ENCODE results near the gene GOLGB1.

DNA sequence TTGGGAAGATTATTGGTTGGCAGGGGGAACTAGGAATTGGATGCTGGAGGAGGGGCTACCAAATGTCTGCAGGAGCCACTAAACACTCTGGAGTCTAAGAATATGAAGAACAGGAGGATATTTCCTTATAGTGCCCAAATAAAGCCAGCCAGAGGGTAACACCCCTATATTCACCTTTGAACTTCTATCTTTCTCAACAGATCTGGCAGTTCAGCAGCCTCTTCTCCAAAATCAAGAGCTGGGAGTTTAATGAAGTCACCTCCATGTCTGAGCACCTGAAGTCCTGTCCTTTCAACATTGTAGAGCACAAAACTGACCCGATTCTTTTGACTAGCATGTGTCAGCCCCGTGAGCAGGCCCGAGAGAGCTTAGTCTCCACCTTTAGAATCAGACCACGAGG is 123.0 kb downstream of the GOLGB1 start:
- TF ChIP-seq, protein P1, sequence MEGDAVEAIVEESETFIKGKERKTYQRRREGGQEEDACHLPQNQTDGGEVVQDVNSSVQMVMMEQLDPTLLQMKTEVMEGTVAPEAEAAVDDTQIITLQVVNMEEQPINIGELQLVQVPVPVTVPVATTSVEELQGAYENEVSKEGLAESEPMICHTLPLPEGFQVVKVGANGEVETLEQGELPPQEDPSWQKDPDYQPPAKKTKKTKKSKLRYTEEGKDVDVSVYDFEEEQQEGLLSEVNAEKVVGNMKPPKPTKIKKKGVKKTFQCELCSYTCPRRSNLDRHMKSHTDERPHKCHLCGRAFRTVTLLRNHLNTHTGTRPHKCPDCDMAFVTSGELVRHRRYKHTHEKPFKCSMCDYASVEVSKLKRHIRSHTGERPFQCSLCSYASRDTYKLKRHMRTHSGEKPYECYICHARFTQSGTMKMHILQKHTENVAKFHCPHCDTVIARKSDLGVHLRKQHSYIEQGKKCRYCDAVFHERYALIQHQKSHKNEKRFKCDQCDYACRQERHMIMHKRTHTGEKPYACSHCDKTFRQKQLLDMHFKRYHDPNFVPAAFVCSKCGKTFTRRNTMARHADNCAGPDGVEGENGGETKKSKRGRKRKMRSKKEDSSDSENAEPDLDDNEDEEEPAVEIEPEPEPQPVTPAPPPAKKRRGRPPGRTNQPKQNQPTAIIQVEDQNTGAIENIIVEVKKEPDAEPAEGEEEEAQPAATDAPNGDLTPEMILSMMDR (IDR thresholded peaks at IDR 0.05 in 2 of 3, conservative IDR thresholded peaks at IDR 0.05 in 1 of 3; ENCODE audit: borderline replicate concordance in 1 of 3, insufficient read depth in 1 of 3, low read depth in 2 of 3, low read length in 2 of 3) = no peak
- no peak for TF ChIP-seq POLR2AphosphoS5 (IDR thresholded peaks at IDR 0.05; ENCODE audit: low read depth, low read length)
- TF ChIP-seq, protein P2, sequence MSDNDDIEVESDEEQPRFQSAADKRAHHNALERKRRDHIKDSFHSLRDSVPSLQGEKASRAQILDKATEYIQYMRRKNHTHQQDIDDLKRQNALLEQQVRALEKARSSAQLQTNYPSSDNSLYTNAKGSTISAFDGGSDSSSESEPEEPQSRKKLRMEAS (IDR thresholded peaks at IDR 0.05) = no peak
- TF ChIP-seq, protein P3, sequence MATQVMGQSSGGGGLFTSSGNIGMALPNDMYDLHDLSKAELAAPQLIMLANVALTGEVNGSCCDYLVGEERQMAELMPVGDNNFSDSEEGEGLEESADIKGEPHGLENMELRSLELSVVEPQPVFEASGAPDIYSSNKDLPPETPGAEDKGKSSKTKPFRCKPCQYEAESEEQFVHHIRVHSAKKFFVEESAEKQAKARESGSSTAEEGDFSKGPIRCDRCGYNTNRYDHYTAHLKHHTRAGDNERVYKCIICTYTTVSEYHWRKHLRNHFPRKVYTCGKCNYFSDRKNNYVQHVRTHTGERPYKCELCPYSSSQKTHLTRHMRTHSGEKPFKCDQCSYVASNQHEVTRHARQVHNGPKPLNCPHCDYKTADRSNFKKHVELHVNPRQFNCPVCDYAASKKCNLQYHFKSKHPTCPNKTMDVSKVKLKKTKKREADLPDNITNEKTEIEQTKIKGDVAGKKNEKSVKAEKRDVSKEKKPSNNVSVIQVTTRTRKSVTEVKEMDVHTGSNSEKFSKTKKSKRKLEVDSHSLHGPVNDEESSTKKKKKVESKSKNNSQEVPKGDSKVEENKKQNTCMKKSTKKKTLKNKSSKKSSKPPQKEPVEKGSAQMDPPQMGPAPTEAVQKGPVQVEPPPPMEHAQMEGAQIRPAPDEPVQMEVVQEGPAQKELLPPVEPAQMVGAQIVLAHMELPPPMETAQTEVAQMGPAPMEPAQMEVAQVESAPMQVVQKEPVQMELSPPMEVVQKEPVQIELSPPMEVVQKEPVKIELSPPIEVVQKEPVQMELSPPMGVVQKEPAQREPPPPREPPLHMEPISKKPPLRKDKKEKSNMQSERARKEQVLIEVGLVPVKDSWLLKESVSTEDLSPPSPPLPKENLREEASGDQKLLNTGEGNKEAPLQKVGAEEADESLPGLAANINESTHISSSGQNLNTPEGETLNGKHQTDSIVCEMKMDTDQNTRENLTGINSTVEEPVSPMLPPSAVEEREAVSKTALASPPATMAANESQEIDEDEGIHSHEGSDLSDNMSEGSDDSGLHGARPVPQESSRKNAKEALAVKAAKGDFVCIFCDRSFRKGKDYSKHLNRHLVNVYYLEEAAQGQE (IDR thresholded peaks at IDR 0.05; ENCODE audit: low read depth) = no peak
- TF ChIP-seq POLR2A (IDR thresholded peaks at IDR 0.05; ENCODE audit: borderline replicate concordance, extremely low read depth, insufficient read depth, insufficient read length) = no peak
- TF ChIP-seq EZH2 (IDR thresholded peaks at IDR 0.05) = no peak
- no peak for TF ChIP-seq ZBTB33 (IDR thresholded peaks at IDR 0.05; ENCODE audit: extremely low read depth, insufficient replicate concordance, low read length)
- no peak for TF ChIP-seq CEBPB (IDR thresholded peaks at IDR 0.05; ENCODE audit: low read depth)
- TF ChIP-seq JUND (IDR thresholded peaks at IDR 0.05) = no peak
- TF ChIP-seq EZH2phosphoT487 (IDR thresholded peaks at IDR 0.05; ENCODE audit: borderline replicate concordance) = no peak
